HG03460 (cell line): ENCODE measurements around the gene NOL4.
"Not testable (repeated sequence)": the region's sequence is repeated elsewhere in the genome, so short reads cannot be mapped to it uniquely, and the experiment has no call there.

Experiments used
- ATAC-seq: cut with Tn5 transposase; IDR thresholded peaks from one replicate; pipeline ENCODE4 v1.9.1; 2021; ENCODE audit not compliant: unreplicated experiment

The NOL4 gene, protein sequence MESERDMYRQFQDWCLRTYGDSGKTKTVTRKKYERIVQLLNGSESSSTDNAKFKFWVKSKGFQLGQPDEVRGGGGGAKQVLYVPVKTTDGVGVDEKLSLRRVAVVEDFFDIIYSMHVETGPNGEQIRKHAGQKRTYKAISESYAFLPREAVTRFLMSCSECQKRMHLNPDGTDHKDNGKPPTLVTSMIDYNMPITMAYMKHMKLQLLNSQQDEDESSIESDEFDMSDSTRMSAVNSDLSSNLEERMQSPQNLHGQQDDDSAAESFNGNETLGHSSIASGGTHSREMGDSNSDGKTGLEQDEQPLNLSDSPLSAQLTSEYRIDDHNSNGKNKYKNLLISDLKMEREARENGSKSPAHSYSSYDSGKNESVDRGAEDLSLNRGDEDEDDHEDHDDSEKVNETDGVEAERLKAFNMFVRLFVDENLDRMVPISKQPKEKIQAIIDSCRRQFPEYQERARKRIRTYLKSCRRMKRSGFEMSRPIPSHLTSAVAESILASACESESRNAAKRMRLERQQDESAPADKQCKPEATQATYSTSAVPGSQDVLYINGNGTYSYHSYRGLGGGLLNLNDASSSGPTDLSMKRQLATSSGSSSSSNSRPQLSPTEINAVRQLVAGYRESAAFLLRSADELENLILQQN

DNA sequence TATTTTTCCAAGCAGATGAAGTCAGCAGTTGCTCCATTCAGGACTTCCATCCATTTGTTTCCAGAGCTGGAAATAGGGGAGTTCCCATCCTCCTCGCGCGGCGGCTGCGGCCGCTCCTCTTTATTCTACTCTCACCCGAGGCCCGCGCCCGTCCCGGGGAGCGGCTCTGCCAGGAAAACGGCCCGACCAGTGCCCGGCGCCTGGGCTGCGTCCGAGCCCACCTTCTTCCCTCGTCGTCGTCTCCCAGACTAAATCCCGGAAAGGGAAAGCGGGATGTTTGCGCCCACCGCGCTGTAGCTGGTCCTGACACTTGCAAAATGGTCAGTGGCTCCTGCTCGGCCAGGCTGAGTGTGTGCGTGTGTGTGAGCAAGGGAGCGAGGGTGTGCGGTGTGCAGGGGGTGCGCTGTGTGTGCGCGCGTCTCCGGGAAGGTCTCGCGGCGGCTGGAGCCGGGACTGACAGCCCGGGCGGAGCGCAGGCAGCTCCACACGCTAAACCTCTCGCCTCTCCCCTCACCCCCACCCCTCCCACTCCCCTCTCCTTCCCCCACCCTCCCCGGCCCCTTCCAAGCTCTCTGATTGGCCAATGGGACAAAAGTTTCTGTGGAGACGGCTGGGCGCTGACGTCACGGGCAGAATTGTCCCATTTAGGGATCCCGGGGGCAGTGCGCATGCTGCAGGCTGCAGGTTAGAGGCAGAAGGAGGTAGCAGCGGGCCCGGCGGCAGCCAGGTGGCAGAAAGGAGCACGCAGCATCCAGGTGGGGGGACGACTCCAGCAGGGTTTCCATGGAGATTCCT, at the start of gene NOL4:
TSS of gene NOL4 (minus strand) at position 491 of the 795 bp plus-strand sequence. CDS start 1,660 bp downstream, outside the sequence.
- ATAC-seq = no peak

DNA sequence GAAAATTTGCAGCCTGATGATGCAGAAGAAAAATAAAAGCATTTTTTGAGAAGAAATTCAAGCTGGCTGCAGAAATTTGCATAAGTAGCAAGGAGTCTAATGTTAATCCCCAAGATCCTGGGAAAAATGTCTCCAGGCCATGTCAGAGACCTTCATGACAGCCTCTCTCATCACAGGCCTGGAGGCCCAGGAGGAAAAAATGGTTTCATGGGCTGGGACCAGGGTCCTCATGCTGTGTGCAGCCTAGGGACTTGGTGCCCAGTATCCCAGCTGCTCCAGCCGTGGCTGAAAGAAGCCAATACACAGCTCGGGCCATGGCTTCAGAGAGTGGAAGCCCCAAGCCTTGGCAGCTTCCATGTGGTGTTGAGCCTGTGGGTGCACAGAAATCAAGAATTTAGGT, 41.3 kb upstream of the NOL4 start:
- ATAC-seq = not testable (repeated sequence)

DNA sequence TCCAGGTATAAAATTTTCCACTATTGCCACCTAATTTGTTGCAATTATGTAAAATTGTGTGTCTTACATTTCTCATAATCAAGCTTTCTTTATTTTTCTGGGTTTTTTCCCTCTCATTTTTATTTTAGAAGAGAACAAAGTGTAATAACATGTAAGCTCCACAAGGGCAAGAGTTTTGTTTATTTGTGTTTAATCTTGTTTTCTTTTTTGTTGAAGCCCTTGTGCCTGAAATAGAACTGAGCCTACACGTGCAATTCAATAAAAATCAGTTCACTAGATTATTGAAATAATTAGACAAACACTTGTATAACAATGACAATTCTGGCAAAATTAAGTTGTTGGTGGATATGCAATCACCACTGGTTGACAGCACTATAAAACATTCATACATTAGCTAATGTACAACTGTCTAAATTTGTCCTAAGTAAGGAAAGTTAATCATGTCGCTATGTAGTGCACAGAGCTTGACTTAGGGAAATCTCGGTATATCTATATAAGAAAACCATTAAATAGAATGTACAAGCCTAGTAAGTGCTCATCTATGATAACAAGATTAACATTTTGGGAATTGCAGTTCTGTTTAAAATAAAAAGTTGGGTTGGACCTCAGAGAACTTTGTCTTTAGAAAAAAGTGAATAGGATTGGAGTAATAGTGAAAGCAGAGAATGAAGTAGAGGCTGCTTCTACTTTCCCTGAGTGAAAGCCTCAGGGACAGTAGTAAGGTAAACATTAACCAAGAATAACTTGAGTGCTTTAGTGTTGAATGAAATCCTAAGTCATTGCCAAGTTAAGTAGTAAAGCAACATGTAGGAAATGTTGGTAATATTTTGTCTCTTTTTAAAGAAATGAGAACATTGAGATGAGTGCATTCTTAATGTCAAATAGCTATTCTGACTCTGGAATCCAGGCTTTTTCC, 37.4 kb upstream of the NOL4 start:
- ATAC-seq = peak; percentile 89

DNA sequence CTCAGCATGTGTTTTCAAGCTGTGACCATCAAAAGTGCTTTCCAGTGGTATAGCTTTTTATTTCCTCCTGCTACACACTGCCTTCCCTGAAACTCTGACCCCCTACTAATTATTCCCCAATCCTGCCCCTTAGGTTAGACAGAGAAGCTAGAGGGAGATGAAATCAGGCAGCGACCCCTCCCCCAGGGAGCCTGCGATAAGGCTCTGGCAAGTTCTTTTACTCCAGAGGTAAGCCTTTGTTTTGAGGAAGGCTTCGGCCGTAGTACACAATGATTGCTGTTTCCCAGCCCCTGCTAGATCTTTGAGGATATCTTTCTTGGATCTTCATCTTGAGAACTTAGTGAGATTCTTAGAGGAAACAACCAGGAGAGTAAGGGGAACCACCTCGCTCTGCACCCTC, 33.5 kb upstream of the NOL4 start:
- ATAC-seq = no peak

DNA sequence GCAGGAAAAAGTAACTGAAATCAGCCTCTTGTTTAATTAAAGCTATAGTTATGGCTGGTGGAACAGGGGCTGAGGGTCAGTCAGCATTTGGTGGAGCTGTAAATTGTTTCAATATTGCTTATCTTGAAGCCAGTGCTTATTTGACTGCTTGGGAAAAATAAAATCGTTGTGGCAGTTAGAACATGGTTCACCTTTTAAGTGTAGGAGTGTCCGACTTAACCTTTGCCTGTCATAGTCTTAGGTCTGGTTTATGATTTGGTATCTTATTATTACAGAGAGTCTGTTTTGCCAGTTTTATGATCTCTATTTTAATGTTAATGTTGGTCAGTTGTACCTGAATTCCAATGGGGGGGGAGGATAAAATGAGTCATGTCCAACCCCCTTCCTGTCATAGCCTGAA, 27.2 kb upstream of the NOL4 start:
- no peak for ATAC-seq

DNA sequence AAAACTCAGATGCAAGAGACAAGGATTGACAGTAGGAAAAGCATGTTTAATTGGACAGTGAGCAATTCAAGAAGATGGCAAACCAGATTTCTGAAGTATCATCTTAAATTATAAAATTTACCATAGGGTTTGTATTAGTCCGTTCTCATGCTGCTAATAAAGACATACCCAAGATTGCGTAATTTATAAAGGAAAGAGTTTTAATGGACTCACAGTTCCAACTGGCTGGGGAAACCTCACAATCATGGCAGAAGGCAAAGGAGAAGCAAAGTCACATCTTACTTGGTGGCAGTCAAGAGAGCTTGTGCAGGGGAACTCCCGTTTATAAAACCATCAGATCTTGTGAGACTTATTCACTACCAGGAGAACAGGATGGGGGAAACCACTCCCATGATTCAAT, 24.0 kb upstream of the NOL4 start:
- ATAC-seq = no peak

DNA sequence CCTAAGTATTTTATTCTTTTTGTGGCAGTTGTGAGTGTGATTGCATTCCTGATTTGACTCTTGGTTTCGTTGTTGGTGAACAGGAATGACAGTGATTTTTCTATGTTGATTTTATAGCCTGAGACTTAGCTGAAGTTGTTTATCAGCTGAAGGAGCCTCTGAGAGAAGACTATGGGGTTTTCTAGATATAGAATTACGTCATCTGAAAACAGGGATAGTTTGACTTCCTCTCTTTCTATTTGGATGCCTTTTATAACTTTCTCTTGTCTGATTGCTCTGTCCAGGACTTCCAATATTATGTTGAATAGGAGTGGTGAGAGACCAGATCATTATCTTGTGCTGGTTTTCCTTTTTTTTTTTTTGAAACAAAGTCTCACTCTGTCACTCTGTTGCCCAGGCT, 18.0 kb upstream of the NOL4 start:
- no peak for ATAC-seq

DNA sequence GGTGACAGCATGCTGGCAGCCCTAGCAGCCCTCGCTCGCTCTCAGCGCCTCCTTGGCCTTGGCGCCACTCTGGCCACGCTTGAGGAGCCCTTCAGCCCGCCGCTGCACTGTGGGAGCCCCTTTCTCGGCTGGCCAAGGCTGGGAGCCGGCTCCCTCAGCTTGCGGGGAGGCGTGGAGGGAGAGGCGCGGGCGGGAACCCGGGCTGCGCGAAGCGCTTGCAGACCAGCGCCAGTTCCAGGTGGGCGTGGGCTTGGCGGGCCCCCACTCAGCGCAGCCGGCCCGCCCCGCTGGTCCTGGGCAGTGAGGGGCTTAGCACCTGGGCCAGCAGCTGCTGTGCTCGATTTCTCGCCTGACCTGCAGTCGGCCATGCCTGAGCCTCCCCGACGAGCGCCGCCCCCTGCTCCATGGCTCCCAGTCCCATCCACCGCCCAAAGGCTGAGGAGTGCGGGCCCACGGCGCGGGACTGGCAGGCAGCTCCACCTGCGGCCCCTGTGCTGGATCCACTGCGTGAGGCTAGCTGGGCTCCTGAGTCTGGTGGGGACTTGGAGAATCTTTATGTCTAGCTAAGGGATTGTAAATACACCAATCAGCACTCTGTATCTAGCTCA, 9.2 kb upstream of the NOL4 start:
- not testable (repeated sequence) for ATAC-seq

DNA sequence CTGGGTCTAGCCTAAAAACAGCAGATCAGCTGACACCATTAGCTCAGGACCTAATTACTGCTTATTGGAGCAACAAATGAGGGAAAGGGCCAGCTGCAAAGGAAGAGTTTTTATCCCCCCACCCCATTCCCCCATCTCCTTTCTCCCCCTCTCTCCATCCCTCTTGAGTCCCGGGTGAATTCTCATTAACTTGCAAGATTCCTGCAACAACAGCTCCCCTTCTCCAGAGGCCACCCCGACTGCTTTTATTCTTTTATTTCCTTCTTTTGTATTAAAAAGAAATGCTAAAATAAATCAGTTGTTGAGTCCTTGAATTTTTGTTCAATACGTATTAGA, 473 bp upstream of the NOL4 start:
- no peak for ATAC-seq

DNA sequence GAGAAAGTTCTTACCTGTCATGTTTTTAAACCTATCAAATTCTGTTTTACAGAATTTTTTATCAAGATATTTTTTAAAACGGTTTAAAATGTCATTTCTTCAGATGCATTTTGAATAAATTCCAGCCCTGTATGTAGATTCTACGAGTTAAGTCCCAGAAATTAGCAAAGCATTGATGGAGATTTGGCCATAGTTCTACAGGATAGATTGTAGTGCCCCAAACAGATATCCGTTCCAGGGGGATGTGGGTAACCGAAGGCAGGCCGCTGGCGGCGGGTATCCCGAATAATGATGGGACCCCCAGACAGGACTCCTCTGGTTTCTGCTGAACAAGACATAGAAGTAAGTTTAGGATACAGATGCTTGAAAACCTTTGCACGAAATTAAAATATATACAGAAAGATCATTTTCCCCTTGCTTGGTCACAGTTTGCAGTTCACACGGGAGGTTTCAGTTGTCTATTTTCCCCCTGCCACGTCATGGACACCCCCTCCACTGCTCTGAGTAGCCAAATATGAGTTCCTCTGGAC, 755 bp downstream of the NOL4 start:
- no peak for ATAC-seq

DNA sequence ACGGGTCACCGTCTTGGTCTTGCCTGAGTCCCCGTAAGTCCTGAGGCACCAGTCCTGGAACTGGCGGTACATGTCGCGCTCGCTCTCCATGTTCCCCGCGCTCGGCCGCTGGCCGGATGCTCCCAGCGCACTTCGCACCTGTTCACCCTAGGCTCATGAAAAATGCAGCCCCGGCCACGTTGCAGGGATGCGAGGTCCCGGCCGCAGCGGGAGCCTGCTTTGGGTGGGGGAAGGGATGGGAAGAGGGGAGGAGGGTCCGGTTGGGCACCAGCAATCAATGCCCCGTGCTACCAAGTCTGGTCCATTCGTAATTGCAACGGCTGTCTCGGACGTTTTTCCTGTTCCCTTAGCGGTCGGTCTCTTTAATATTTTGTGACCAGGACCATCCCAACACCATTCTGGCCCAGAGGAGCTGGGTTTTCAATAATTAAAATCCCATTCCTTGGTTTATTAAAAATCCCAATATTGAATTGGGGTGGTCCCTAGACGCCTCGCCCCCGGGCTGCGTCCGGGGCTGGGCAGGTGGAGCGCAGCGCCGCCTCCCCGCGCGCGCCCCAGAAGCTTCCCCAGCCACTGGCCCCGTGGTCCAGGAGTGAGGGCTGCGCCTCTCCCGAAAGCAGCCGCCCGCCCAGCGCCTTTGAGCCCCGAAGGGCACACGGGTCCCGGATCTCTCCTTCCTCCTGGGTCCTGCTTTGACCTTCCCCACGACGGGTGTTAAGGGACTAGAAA, 1.4 kb downstream of the NOL4 start:
- no peak for ATAC-seq

DNA sequence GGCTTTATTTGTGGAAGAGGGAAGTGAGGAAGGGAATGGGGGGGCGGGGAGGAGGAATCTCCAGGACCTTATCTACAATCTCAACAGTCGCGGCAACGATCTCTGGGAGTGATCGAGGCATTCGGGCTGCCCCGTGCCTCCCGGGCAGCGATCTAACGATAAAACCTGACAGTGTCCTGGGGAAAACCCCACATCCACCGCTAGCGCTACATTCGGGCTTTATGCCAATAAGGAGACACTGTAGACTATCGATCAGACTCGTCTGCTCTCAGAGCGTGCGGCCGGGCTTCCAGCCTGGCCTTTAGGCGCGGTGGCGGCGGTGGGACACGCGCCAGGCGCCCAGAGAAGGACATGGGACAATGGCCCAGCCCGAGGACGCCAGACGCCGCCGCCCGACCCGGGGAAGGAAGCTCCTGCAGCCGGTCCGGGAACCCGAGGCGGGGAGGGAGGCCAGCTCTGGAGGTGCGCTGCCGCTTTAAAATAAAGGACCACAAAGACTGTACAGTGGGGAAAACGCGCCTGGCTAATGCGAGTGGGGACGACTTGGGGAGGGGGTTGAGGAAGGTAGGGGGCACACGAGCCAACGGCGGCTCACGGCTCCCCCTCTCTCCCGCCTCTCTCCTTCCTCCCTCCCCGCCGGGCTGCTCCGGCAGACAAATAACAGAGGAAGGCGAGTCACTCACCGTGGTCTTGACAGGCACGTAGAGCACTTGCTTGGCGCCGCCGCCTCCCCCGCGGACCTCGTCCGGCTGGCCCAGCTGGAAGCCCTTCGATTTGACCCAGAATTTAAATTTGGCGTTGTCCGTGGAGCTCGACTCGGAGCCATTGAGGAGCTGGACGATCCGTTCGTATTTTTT, 2.2 kb downstream of the NOL4 start:
- ATAC-seq = no peak

DNA sequence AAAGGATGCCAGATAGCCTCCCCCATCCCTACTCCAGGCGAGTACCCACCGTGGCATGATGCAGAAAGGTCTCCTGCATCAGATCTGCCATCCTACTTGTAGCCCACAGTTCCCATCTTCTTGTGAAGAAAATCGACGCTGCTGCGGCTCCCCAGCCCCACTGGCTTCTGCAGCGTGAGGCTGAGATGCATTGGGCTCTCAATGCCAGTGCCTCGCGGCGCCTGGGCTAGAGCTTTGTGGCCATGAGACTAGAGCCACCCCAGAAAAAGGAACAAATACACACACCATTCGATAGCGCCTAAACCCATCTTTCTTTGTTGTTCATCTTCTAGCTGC, 2.8 kb downstream of the NOL4 start:
- ATAC-seq = no peak

DNA sequence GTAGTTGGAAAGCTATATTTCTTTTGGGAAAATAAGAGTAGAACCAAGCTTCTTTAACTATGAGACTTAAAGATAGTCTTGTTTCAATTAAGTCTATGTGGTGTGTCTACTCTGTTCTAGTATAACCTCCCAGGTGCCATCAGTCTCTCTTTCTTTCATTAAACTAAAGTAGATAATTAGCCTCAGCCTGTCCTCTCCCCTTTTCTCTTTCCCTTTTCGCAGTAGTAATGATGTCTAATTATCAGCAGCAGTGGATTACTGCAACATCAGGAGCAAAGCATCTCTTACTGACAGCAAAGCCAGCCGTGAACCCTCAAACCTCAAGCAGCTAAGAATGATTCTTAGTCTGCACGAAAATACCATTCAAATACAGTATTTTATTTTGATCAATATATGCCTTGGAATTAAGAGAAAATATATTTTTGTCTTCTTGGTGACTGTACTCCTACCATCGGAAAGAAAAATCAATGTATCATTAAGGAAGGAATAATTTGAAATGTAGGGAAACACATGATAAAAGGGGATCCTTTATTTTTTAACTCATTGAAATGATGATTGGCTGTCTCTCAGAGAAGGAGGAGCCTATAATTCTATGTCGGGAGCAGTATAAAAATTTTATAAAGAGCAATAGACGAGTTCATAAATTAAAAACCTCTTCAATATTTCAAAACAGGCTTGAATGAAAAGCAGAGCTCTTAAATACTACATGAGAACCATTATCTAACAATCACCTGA, 4.5 kb downstream of the NOL4 start:
- no peak for ATAC-seq

DNA sequence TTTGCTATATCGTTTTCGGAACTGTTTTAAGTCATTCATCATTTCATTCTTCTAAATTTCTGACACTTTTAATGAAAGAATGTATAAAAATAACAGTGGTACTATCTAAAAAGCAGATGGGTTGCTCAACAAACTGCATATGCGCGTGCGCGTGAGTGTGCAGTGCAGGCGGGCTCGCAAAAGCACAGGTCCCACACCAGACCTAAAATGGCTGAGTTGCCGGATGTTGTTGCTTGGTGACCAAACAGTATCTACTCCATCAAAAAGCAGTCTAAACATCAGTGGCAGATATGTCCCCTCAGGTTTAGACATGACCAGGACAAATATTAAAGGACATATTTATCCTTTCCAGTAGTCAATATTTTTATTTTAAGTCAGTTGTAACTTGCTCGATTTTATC, 5.1 kb downstream of the NOL4 start:
- ATAC-seq = no peak

DNA sequence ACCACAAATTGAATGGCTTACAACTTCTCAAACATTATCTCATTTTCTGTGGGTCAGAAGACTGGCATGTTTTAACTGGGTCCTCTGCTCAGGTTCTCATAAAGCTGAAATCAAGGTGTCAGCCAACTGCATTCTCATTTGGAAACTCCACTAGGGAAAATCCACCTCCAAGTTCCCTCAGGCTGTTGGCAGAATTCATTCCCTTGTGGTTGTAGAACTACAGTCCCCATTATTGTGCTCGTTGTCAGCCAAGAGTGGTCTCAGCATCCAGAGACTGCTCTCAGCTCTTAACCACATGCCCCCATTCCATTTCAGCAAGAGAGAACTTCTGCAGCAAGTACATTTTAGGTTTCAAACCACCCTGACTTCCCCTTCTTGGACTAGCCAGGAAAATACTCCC, 12.2 kb downstream of the NOL4 start:
- ATAC-seq = no peak

DNA sequence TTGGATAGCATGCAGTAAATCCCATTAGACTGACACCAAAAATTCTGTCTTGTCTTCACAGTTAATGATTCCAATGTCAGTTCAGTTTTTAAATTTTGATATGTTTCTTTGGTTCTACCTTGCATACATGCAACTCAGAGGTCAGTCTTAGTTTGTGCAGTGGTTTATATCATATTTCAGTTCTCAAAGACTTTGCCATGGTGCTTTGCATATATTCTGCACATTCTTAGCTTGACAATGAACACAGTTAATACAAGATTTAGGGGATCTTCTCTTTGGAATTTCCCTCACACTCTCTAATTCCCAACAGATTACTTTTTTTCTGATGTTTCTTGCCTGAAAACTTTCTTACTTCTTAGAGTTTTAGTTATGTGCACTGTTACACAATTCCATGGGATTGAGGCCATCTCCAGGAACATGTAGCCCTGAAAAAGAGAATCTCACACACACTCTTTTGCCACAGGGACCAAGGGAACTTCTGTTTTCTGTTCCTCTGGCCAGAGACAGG, 17.3 kb downstream of the NOL4 start:
- no peak for ATAC-seq

DNA sequence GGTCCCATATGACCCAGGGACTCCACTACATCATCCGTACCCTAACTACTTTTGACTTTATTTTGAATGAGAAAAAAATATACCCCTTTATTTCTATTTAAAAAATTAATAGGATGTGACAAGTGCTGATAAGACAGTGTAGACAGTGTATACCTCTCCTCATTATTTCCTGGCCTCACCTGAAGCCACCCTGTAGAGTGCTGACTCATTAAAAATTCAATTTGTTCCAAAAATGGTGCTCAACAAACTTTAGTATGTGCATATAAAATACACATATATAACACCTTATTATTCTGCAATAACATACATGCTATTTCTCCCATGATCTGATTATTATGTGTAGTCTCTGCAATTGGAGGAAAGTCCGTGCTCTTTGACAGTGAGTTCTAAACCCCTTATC, 20.8 kb downstream of the NOL4 start:
- ATAC-seq = no peak
